DOHH2 (cell line): ENCODE results near the gene UBE4B.

Experiments
- EZH2phosphoT487 ChIP-seq: fragments of 200-600 bp; sonication (generic); IDR thresholded peaks from 2 replicates; pipeline ENCODE4 v1.6.1; 2017; ENCODE audit warnings: borderline replicate concordance, mild to moderate bottlenecking, antibody characterized with exemption, low read length, moderate library complexity, mixed read lengths
- TF ChIP-seq, protein P1 (sequence below): fragments of 200-600 bp; sonication (generic); IDR thresholded peaks from one replicate; pipeline ENCODE4 v1.5.1; 2014; ENCODE audit warnings: antibody characterized with exemption, mild to moderate bottlenecking, low read depth, low read length; ENCODE audit not compliant: poor library complexity, severe bottlenecking

DNA sequence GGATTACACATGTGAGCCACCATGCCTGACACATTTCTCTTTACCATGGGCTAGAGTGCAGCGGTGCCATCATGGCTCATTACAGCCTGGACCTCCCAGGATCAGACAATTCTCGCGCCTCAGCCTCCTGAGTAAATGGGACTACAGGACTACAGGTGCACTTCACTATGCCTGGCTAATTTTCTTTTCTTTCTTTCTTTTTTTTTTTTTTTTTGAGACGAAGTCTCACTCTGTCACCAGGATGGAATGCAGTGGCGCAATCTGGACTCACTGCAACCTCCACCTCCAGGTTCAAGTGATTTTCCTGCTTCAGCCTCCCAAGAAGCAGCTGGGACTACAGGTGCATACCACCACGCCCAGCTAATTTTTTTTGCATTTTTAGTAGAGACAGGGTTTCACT lies 162.8 kb downstream of the UBE4B start:
- TF ChIP-seq, protein P1, sequence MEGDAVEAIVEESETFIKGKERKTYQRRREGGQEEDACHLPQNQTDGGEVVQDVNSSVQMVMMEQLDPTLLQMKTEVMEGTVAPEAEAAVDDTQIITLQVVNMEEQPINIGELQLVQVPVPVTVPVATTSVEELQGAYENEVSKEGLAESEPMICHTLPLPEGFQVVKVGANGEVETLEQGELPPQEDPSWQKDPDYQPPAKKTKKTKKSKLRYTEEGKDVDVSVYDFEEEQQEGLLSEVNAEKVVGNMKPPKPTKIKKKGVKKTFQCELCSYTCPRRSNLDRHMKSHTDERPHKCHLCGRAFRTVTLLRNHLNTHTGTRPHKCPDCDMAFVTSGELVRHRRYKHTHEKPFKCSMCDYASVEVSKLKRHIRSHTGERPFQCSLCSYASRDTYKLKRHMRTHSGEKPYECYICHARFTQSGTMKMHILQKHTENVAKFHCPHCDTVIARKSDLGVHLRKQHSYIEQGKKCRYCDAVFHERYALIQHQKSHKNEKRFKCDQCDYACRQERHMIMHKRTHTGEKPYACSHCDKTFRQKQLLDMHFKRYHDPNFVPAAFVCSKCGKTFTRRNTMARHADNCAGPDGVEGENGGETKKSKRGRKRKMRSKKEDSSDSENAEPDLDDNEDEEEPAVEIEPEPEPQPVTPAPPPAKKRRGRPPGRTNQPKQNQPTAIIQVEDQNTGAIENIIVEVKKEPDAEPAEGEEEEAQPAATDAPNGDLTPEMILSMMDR, result no peak
- TF ChIP-seq EZH2phosphoT487, result no peak
